ENCODE results near the gene ZKSCAN3.
"Not testable (repeated sequence)": the region's sequence is repeated elsewhere in the genome, so short reads cannot be mapped to it uniquely, and the experiment has no call there.

Gene ZKSCAN3

GRCh38 chr6:28343898-28344677 is 5.7 kb upstream of the ZKSCAN3 start:
- DNase-seq, result no peak

- DNase-seq, result no peak
Observed at GRCh38 chr6:28345201-28345600, 4.5 kb upstream of the ZKSCAN3 start.

- DNase-seq, result no peak
Observed at GRCh38 chr6:28347119-28347518, 2.6 kb upstream of the ZKSCAN3 start.

GRCh38 chr6:28349344-28349891 is 329 bp upstream of the ZKSCAN3 start:
- DNase-seq, result no peak

GRCh38 chr6:28351087-28351486 is 1.3 kb downstream of the ZKSCAN3 start:
- DNase-seq, result no peak

- DNase-seq, result no peak
Observed at GRCh38 chr6:28351493-28351925, 1.8 kb downstream of the ZKSCAN3 start.

GRCh38 chr6:28353356-28353755 is 3.6 kb downstream of the ZKSCAN3 start:
- DNase-seq, result no peak

GRCh38 chr6:28353981-28354676 is 4.4 kb downstream of the ZKSCAN3 start:
- DNase-seq, result no peak

GRCh38 chr6:28354688-28355554 is 5.2 kb downstream of the ZKSCAN3 start:
- DNase-seq, result no peak

- peak; percentile 85 for DNase-seq
Observed at GRCh38 chr6:28355743-28356665, 6.3 kb downstream of the ZKSCAN3 start.

GRCh38 chr6:28356666-28357020 is 6.9 kb downstream of the ZKSCAN3 start:
- no peak for DNase-seq

GRCh38 chr6:28357036-28357435 is 7.3 kb downstream of the ZKSCAN3 start:
- DNase-seq, result no peak

- not testable (repeated sequence) for DNase-seq
Observed at GRCh38 chr6:28359562-28359961, 9.8 kb downstream of the ZKSCAN3 start.

GRCh38 chr6:28360961-28361360 is 11.2 kb downstream of the ZKSCAN3 start:
- DNase-seq, result no peak

- not testable (repeated sequence) for DNase-seq
Observed at GRCh38 chr6:28365590-28365989, 15.8 kb downstream of the ZKSCAN3 start.

- DNase-seq, result peak; percentile 84
Observed at GRCh38 chr6:28368522-28368921, 18.8 kb downstream of the ZKSCAN3 start.

GRCh38 chr6:28369463-28369862 is 19.7 kb downstream of the ZKSCAN3 start:
- DNase-seq, result no peak

- DNase-seq, result no peak
Observed at GRCh38 chr6:28370440-28370839, 20.7 kb downstream of the ZKSCAN3 start.

- no peak for DNase-seq
Observed at GRCh38 chr6:28371280-28371679, 21.5 kb downstream of the ZKSCAN3 start.

- no peak for DNase-seq
Observed at GRCh38 chr6:28371706-28372451, 22.1 kb downstream of the ZKSCAN3 start.

- no peak for DNase-seq
Observed at GRCh38 chr6:28373925-28374324, 24.2 kb downstream of the ZKSCAN3 start.

Measured in inflammatory macrophage treated with lipopolysaccharide for 4 hours (primary cell).